Measurements from ENCODE around the gene GOLT1A. TPM values are rescaled to one million over a fixed set of nuclear protein-coding genes. Genes with fewer than 3 reads are reported as not detected.
A peak's percentile ranks its signal among the peaks of the same experiment; 100 is the strongest.

Gene GOLT1A
- total RNA-seq, result not detected in 2 replicates
- 0.24 TPM for polyA plus RNA-seq (2012)

- DNase-seq (ENCODE audit: low read depth), result peak; percentile 76
These were observed at the start of gene GOLT1A for GRCh38 chr1:204213668-204214662. TSS of gene GOLT1A (minus strand) at chr1:204213988. CDS start at chr1:204213906, 82 bp downstream.

GRCh38 chr1:204263254-204263910, 49.6 kb upstream of the GOLT1A start:
- peak; percentile 91 for DNase-seq (ENCODE audit: low read depth)

DNA sequence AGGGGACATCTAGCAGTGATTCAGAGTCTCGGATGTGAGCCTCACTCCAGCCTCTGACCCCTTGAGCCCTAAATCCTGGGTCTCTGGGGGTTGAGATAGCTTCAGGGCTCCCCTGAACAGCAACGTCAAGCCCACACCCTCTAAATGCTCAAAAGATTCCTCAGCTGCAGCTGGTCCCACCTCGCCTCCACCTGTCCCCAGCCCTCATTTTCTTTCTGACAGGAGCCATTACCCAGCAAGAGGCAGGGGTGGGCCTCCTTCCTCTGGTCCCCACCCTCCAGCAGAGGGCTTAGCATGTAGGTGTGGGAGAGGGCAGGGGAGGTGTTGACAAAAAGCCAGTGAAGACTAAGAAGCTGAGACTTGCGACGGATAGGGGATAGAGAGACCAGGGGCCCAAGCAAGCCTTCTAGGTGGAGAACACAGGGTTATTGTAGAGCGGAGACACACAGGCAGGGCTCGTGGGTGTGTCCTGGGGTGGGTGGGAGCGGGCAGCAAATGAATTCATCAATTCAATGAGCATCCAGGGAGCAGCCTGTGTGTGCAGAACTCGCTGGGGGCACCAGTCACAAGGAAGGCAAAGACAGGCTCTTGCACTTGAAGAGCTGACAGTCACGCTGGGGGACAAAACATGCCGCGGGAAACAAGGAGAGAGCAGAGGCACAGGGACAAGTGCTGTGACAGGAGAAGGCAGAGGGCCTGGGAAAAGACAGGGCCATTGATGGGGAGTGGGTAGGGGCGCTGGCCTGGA, 48.9 kb upstream of the GOLT1A start:
- DNase-seq (ENCODE audit: low read depth), result peak; percentile 87

- peak; percentile 93 for DNase-seq (ENCODE audit: low read depth)
These were observed 48.1 kb upstream of the GOLT1A start for GRCh38 chr1:204261746-204262505.

DNA sequence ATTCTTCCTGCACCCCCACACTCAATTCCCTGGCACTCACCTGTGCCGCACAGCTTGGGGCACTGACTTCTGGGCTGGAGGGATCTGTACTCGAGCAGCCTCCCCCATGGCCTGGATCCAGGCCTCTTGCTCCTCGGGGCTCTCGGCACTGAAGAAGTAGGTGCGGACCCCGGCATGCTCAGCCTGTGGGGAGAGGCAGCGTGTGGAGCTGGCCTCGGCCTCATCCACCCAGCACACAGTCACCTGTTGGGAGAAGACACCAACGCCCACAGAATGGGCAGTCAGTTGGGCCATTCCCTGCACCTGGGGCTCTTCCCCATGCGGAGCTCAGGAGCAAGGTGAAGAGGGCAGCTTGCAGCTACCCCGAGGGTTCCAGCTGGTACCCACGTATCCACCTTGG, 47.5 kb upstream of the GOLT1A start:
- DNase-seq (ENCODE audit: low read depth), result no peak

- DNase-seq (ENCODE audit: low read depth), result peak; percentile 57
These were observed 46.9 kb upstream of the GOLT1A start for GRCh38 chr1:204260601-204261197.

DNA sequence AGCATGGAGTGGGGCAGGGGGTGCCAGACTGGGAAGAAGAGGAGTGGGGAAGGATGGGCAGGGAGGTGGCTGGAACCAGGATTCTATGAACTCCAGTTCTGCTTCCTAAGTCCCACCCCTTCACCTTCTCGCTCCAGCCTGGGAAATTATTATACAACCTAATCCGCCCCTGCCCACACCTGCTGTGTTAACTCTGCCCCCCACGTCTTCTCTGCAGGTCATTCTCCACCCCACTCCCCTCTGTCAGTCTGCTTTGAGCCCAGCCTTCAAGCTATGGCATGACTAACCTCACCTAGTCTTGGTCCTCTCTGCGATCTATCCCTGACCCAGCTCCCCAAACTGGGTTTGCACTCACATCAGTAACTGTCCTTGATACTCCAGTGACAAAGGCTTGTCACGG, 46.0 kb upstream of the GOLT1A start:
- no peak for DNase-seq (ENCODE audit: low read depth)

DNA sequence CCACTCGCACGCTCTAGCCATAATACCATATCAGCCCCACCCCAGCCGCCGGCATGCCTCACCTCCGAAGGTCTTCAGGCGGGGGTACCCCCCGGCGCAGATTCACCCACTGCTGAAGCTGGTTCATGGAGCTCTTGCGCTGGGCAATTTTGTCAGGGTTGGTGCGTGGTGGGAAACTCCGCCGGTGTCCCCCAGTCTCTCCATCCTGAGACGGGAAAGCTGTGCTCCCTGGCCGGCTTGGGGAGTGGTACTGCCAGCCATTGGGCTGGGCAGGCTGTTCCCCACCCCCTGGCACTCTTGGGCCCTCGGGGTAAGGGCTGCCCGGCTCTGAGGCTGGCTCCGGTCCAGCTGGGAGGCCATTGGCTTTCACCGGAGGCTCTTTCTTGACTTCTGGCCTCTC, 45.4 kb upstream of the GOLT1A start:
- no peak for DNase-seq (ENCODE audit: low read depth)

DNA sequence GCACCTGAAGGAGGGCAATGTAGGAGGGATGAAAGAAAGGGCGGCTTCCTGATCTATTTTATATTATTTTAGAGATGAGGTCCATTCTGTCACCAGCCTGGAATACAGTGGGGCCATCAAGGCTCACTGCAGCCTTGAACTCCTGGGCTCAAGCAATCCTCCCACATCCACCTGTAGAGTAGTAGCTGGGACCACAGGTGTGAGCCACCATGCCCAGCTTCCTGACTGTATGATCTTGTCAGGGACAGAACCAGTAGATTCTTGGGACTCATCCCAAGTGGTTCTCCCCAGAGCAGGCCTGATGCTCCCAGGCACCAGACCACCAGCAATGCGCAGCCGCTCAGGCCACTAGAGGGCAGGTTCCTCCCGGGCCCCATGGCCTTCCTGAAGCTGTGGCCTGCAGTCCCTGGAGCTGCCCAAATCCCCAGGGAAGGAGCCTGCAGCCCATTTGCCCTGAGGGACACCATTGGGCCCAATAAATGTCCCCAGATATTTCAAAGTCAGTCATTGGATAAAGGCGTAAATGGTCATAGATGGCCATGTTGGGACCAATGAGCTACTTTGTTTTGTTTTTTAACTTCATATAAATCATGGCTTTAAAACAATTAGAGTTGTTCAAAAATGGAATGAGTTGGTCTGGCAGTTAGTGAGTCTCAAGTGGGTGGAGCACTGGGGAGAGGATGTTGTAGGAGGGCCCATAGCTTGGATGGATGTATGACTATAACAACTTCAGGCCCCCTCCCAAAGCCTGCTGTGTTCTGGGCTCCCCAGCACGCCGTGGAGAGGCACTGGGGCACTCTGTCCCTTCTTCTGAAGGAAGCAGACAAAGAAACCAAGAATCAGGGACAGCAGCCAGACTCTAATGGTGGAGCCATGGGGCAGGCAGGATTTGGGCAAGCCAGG, 44.7 kb upstream of the GOLT1A start:
- DNase-seq (ENCODE audit: low read depth), result peak; percentile 81

DNA sequence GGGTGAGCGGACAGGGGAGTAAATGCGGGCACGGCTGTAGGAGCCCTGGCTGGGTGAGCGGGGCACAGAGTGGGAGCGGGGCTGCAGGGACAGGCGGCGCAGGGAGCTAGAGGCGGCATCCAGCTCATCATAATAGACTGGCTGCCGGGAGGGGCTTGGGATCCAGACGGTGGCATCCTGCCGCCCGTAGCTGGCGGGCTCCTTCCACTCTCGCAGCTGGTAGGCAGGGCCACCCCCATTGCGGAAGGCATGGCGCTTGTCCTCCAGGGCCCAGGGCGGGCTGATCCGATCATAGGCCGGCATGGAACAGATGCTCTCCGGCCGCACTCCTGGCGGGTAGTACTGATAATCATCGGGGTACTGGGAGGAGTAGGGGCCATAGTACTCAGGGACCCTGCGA, 43.7 kb upstream of the GOLT1A start:
- no peak for DNase-seq (ENCODE audit: low read depth)

DNA sequence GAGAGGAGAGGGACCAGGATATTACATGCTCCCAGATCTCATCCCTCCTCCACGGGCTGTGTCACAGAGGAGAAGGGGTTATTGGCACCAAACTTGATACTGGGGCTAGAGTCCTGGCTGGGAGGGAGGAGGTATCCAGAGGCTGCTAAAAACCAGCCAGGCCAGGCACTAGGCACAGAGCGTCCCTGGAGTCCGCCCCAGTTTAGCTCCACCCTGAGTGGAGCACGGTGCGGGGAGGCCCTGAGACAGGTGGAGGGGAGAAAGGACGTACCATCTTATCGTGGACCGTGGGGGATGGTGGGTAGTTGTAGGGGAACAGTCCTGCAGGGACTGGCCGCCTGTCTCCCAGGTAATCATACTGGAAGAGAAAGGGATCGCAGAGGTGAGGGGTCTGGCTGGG, 42.7 kb upstream of the GOLT1A start:
- no peak for DNase-seq (ENCODE audit: low read depth)

GRCh38 chr1:204255966-204256365, 42.2 kb upstream of the GOLT1A start:
- no peak for DNase-seq (ENCODE audit: low read depth)

DNA sequence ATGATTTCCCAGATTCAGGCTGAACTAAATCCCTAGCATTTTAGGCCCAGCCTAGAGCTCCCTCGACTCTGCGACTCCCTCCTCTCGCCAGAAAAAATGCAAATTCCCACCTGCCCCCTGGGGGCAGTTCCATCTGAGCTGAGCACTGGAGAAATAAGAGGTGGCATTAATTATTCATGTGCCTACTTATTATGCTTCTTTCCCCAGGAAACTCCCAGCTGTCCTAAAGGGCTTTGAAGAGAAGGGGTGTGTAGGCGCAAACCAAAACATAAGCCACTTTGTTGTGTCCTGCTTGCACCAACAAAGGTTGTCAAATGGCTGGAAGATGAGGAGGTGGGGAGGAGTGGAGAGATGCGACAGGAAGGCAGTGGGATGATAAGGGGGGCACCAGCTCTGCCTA, 41.4 kb upstream of the GOLT1A start:
- no peak for DNase-seq (ENCODE audit: low read depth)

GRCh38 chr1:204254031-204254661, 40.4 kb upstream of the GOLT1A start:
- DNase-seq (ENCODE audit: low read depth), result no peak

GRCh38 chr1:204251926-204252689, 38.3 kb upstream of the GOLT1A start:
- DNase-seq (ENCODE audit: low read depth), result no peak

DNA sequence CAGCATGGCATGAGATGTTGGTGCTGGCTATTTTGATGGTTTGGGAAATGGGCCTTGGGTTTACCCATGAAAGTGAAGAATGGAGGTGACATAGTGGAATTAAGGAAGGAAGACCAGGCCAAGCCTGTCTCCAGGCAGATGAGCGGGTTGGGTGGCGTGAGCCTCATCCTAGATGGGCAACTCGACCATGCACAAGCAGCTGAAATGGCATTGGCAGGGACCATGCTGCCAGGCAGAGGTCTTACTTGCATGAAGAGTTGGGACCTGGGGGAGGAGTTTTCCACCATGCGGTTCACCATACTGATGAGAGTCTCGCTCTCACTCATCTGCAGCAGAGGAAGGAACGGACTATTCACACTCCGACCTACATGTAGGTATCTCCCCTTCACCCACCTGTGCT, 37.5 kb upstream of the GOLT1A start:
- DNase-seq (ENCODE audit: low read depth), result no peak

- DNase-seq (ENCODE audit: low read depth), result peak; percentile 95
These were observed 36.7 kb upstream of the GOLT1A start for GRCh38 chr1:204250428-204251030.

Data from myocyte (in vitro differentiated cells).